Embryonic facial prominence (tissue), 1 donor: ENCODE data around the gene ECD.
A peak's percentile ranks its signal among the peaks of the same experiment; 100 is the strongest.

ENCODE experiments used
- DNase-seq: peaks from one replicate; pipeline ENCODE4 v3.0.0-alpha.2; 2016; ENCODE audit errors: extremely low spot score

The ECD gene

DNA sequence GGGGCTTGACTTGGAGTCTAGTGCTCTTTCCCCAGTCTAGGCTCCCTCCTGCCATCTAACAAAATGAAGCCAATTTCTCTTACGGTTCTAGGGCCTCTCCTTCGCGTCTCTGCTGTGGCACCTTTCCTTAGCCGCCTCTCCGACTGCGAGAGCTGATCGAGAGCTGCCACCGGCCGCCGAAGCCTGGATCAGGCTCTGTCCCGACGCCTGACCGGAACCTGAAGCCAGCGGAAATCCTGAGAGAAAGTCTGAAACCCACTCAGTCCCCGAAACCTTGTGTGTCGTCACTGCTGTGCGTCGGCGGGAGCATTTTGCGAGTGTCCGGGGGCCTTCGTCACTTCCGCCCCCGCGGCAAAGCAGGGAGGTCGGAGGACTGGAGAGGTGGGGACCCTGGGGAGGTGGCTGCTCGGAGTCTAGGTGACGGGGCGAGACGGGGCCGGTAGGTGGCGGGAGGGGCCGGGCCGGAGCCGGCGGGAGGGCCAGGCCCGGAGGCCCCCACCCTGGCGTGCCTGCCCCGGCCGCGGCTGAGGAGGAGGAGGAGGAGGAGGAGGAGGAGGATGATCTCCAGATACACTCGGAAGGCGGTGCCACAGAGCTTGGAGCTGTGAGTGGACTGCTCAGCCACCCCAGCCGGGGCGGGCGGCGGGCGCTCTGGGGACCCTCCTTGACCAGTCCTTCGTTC is at the start of gene ECD, which contains the start of gene FAM149B1:
ECD (minus strand) TSS at position 226 of the 682 bp plus-strand sequence. CDS start 4,071 bp downstream, outside the sequence.
FAM149B1 (plus strand) TSS at position 337 of the 682 bp plus-strand sequence; CDS start at position 558, 221 bp downstream.
- peak; percentile 90 for DNase-seq

GRCh38 chr10:73215749-73216148 is 47.9 kb upstream of the ECD start:
- DNase-seq: no peak

DNA sequence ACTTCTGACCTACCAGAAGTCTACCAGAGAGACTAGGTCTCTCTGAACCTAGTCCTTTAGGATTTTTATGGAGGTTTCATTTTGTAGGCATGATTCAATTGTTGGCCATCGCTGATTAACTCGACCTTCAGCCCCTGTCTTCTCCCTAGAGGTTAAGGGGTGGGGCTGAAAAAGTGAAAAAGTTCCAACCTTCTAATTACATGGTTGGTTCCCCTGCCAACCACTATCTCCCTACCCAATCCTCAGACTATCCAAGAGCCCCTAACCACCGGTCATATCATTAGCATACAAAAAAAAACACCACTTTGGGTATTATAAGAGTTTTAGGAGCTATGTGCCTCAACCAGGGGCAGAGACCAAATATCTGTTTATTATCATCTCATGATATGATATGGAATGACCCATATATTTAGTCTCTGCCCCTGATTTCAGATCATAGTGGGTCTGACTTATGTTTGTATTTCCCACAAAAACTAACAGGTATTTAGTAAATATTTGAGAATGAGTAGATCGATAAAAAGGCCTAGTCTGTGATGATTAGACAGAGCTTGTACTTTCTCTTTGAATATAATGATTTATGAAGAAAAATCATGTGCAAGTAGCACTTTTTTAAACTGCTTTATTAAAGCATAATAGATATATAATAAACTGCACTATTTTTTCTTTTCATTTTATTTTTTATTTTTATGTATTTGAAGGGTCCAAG is 43.5 kb upstream of the ECD start:
- DNase-seq: no peak

- DNase-seq: no peak
These were observed 42.7 kb upstream of the ECD start for GRCh38 chr10:73210395-73211105.

DNA sequence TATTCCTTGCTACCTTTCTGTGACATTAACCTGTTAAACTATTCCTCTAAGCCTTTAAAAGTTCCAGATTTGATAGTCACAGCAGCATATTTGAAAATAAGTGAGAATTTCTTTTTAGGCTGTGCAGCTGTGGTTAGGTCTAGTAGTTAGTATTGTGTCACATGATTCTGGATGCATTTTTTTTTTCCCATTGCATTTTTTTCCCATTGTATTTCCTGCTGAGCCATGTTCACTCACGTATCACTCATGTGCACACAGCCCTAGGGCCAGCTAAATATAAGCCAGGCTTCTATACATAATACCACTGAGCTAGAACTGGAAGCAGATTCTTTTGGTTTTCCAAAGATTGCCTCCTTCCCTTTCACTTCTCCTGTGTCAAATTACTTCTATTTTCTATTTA is 41.9 kb upstream of the ECD start:
- no peak for DNase-seq

DNA sequence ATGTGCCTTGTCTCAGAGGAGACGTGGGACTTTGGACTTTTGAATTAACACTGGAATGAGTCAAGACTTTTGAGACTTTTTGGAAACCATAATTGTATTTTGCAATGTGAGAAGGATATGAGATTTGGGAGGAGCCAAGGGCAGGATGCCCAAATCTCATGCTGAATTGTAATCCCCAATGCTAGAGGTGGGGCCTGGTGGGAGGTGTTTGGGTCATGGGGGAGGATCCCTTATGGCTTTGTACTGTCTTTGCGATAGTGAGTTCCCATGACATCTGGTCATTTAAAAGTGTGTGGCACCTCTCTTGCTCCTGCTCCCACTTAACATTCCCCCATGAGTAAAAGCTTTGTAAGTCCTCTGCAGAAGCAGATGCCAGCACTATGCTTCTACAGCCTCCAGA is 40.1 kb upstream of the ECD start:
- no peak for DNase-seq

DNA sequence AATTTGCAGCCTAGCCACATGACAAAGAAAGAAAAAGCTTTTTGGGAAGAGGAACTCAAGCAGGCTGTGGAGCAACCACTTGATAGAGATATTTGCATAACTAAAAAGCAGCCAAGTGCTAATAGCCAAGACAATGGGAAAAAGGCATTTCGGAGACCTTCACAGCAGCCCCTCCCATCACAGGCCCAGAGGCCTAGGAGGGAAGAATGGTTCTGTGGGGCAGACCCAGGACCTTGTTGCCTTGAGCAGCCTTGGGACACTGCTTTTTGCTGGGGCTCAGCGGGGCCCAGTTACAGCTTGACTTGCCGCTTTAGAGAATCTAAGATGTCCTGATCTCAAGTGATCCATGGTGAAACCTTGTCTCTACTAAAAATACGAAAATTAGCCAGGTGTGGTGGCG is 38.6 kb upstream of the ECD start:
- DNase-seq: no peak

DNA sequence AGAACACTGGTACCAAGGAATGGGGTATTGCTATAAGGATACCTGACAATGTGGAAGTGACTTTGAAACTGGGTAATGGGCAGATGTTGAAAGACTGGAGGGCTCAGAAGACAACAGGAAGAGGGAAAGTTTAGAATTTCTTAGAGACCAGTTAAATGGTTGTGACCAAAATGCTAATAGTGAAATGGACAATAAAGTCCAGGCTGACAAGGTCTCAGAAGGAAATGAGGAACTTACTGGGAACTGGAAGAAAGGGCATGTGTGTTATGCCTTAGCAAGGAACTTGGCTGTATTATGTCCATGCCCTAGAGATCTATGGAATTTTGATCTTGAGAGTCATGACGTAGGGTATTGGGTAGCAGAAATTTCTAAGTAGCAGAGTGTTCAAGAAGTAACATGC is 38.1 kb upstream of the ECD start:
- DNase-seq: no peak

DNA sequence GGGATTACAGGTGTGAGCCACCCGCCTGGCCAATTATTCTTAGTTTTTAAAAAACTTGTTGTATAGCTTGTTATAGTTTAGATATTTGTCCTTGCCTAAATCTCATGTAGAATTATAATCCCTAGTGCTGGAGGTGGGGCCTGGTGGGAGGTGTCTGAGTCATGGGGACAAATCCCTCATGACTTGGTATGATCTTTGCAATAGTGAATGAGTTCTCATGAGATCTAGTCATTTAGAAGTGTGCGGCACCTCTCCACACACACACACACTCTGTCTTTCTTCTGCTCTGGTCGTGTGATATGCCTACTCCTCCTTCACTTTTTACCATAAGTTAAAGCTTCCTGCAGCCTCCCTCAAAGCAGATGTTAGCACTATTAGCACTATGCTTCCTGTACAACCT is 37.3 kb upstream of the ECD start:
- no peak for DNase-seq

DNA sequence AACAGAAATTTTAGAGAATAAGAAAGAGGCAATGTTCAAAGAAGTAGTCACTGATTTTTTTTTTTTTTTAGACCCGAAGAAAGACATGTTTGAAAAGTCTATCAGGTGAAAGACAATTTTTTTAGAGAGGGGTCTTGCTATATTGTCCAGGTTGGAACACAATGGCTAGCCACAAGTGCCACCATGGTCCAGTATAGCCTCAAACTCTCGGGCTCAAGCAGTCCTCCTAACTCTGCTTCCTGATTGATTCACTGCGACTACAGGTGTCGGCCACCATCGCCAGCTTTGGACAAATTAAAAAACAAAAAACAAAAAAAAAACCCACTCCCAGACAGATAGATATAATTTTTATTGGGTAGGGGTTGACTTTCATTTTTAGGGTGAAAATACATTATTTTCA is 22.4 kb upstream of the ECD start:
- no peak for DNase-seq

DNA sequence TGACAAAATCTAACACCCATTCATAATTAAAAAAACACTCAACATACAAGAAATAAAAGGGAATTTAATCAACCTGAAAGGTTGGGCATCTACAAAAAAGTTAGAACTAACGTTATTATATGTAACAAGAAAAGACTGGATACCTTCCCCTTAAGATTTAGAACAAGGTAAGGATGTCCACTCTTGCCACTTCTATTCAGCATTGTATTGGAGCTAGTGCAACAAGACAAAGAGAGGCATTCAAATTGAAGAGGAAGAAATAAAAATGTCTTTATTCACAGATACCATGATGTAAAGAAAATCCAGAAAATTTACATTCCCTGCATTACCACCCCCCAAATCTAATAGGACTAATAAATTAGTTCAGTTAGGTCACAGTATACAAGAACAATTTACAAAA is 18.5 kb upstream of the ECD start:
- no peak for DNase-seq

- no peak for DNase-seq
These were observed 16.0 kb upstream of the ECD start for GRCh38 chr10:73183667-73184281.

GRCh38 chr10:73182568-73182967 is 14.8 kb upstream of the ECD start:
- DNase-seq: no peak

DNA sequence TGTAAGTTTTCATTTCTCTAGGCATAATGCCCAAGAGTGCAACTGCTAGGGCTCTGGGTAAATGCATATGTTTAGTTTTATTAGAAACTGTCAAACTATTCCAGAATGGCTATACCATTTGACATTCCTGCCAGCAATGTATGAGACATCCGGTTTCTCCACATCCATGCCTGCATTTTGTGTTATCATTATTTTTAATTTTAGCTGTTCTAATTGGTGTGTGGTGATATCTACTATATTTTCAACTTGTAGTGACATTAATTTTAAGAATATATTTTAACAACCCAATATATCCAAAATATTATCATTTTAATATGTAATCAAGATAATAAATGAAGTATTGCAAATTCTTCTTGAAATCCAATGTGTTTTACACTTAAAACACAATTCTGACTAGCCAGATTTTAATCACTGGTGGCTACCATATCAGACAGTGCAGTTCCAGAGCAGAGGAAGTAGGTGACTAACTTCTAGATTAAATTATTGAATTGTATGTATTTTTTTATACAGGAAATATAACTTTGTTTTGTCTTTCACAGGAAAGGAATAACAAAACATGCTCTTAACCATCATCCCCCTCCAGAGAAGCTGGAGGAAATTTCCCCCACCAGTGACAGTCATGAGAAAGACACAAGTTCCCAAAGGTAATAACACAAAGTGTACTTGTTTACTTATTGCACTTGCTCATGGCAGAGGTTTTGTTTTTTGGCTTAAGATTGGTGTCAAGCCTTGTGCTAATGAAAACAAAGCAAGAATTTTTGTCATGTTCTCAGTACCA is 6.5 kb upstream of the ECD start:
- no peak for DNase-seq

GRCh38 chr10:73172867-73173266 is 5.1 kb upstream of the ECD start:
- no peak for DNase-seq

- DNase-seq: no peak
These were observed 1.5 kb upstream of the ECD start for GRCh38 chr10:73169320-73169719.

GRCh38 chr10:73168465-73168803 is 626 bp upstream of the ECD start:
- no peak for DNase-seq

- no peak for DNase-seq
These were observed 388 bp downstream of the ECD start for GRCh38 chr10:73167458-73167782.

DNA sequence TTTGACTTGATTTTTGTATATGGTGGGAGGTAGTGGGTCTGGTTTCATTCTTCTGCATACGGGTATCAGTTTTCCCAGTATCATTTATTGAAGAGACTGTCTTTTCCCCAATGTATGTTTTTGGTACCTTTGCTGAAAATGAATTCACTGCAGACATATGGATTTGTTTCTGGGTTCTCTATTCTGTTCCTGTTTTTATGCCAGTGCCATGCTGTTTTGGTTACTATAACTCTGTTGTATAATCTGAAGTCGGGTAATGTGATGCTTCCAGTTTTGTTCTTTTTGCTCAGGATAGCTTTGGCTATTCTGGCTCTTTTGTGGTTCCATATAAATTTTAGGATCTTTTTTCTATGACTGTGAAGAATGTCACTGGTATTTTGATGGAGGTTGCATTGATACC is 836 bp downstream of the ECD start:
- no peak for DNase-seq

- no peak for DNase-seq
These were observed 4.7 kb downstream of the ECD start for GRCh38 chr10:73163096-73163495.

- DNase-seq: no peak
These were observed 6.1 kb downstream of the ECD start for GRCh38 chr10:73161662-73162061.

DNA sequence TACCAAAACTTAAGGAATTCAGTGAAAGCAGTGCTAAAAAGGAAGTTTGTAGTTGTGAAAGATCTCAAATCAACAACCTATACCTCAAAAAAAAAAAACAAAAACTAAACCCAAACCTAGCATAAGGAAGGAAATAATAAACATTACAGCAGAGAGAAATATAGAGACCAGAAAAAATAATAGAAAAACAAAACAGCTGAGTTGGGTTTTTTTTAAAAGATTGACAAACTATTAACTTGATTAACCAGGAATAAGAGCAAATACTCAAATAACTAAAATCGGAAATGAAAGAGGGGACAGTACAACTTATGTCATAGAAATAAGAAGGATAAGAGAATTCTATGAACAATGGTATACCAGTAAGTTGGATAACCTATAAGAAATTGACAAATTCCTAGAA is 6.7 kb downstream of the ECD start:
- no peak for DNase-seq
